ENCODE measurements around the gene BEGAIN.

BEGAIN gene

DNA sequence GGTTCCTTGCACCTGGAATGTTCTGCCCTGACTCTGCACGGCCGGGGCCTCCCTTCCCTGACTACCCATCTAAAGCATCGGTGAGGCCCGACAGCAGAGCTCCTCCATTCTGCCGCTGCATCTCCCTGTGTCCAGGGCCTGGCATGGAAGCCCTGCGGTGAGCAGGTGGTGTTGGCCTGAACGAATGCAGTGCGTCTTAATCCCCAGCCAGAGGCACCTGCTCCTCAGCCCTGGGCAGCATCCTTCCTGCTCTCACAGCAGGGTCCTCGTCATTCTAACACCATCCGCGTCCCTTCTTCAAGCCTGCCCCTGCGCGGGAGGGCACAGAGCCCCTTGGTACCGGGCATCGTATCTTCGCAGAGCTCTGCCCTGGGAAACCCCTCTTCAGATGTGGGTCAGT lies 15.4 kb downstream of the BEGAIN start:
- H3K79me2 ChIP-seq (ENCODE audit: insufficient read depth, low read length), result no peaks in the 10 kb centered on the region
- TF ChIP-seq EZH2 (IDR thresholded peaks at IDR 0.05; ENCODE audit: borderline replicate concordance, low read length), result no peak
- TF ChIP-seq, protein P1, sequence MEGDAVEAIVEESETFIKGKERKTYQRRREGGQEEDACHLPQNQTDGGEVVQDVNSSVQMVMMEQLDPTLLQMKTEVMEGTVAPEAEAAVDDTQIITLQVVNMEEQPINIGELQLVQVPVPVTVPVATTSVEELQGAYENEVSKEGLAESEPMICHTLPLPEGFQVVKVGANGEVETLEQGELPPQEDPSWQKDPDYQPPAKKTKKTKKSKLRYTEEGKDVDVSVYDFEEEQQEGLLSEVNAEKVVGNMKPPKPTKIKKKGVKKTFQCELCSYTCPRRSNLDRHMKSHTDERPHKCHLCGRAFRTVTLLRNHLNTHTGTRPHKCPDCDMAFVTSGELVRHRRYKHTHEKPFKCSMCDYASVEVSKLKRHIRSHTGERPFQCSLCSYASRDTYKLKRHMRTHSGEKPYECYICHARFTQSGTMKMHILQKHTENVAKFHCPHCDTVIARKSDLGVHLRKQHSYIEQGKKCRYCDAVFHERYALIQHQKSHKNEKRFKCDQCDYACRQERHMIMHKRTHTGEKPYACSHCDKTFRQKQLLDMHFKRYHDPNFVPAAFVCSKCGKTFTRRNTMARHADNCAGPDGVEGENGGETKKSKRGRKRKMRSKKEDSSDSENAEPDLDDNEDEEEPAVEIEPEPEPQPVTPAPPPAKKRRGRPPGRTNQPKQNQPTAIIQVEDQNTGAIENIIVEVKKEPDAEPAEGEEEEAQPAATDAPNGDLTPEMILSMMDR (IDR thresholded peaks at IDR 0.05; ENCODE audit: low read length), result no peak
- no peak overlapping the region for H2AFZ ChIP-seq (ENCODE audit: low read length)
- H3K27me3 ChIP-seq (ENCODE audit: insufficient read depth, low read length), result 0 out of 2 replicates have a peak, but pooled peaks cover 3% of the 10 kb centered on the region
- H3F3A ChIP-seq (ENCODE audit: insufficient read depth, low read length), result no peaks in the 10 kb centered on the region
- H3K27ac ChIP-seq (ENCODE audit: low read depth, low read length, poor library complexity, severe bottlenecking), result no peak overlapping the region
- H3K4me2 ChIP-seq (ENCODE audit: low read length), result no peak overlapping the region
- H3K4me1 ChIP-seq (ENCODE audit: insufficient read depth, low read length, severe bottlenecking), result no peaks in the 10 kb centered on the region
- H3K9ac ChIP-seq (ENCODE audit: low read length), result no peak overlapping the region
- no peaks in the 10 kb centered on the region for H3K9me3 ChIP-seq (ENCODE audit: low read length)
- H3K36me3 ChIP-seq (ENCODE audit: insufficient read depth, low read length), result no peaks in the 10 kb centered on the region
- H3K4me3 ChIP-seq (ENCODE audit: low read depth, low read length, poor library complexity, severe bottlenecking), result no peak overlapping the region
- H4K20me1 ChIP-seq (ENCODE audit: insufficient read depth, low read length), result no peaks in the 10 kb centered on the region
- H3K9me2 ChIP-seq (ENCODE audit: low read depth, low read length), result no peaks in the 10 kb centered on the region

DNA sequence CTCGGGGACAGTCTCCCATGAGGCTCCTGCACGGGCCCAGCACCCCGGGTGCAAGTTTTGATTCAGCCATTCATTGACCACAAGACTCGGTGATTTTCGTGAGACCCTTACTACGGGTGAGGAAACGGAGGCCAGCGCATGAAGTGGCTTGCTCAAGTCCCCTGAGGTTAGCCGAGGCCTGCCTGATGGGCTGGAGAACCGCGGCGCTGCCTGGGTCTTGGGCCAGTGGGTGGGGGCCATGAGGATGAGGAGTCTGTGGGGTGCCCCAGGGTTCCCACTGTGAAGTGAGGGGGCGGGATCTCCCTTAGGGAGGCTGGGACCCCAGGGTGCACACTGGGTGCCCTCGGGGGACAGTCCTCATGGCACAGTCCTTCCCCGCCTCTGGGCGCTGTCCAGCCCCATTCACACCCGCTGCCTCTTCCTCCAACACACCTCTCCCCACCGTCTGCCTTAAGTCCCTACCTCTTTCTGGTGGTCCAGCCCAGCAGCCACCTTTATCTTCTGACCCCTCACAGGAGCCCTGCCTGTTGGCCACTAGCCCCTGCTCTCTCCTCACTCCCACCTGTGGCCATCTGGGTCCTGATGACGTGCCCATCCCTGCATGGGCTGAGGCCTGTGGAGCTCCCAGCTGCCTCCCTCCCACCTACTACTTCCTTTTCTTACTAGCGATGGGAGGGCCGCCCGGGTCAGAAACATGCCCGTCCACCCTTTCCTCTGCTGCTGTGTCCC lies 16.3 kb downstream of the BEGAIN start:
- H2AFZ ChIP-seq (ENCODE audit: low read length), result no peak overlapping the region
- H3K9me3 ChIP-seq (ENCODE audit: low read length), result no peaks in the 10 kb centered on the region
- no peaks in the 10 kb centered on the region for H3K79me2 ChIP-seq (ENCODE audit: insufficient read depth, low read length)
- H3K9ac ChIP-seq (ENCODE audit: low read length), result no peak overlapping the region
- TF ChIP-seq, protein P1 (IDR thresholded peaks at IDR 0.05; ENCODE audit: low read length), result no peak
- no peak for TF ChIP-seq EZH2 (IDR thresholded peaks at IDR 0.05; ENCODE audit: borderline replicate concordance, low read length)
- H3K9me2 ChIP-seq (ENCODE audit: low read depth, low read length), result no peaks in the 10 kb centered on the region
- no peaks in the 10 kb centered on the region for H3K4me1 ChIP-seq (ENCODE audit: insufficient read depth, low read length, severe bottlenecking)
- no peak overlapping the region for H3K4me2 ChIP-seq (ENCODE audit: low read length)
- no peaks in the 10 kb centered on the region for H3K36me3 ChIP-seq (ENCODE audit: insufficient read depth, low read length)
- H3K27me3 ChIP-seq (ENCODE audit: insufficient read depth, low read length), result 0 out of 2 replicates have a peak, but pooled peaks cover 3% of the 10 kb centered on the region
- H3K27ac ChIP-seq (ENCODE audit: low read depth, low read length, poor library complexity, severe bottlenecking), result no peak overlapping the region
- no peaks in the 10 kb centered on the region for H4K20me1 ChIP-seq (ENCODE audit: insufficient read depth, low read length)
- H3K4me3 ChIP-seq (ENCODE audit: low read depth, low read length, poor library complexity, severe bottlenecking), result no peak overlapping the region
- no peaks in the 10 kb centered on the region for H3F3A ChIP-seq (ENCODE audit: insufficient read depth, low read length)

DNA sequence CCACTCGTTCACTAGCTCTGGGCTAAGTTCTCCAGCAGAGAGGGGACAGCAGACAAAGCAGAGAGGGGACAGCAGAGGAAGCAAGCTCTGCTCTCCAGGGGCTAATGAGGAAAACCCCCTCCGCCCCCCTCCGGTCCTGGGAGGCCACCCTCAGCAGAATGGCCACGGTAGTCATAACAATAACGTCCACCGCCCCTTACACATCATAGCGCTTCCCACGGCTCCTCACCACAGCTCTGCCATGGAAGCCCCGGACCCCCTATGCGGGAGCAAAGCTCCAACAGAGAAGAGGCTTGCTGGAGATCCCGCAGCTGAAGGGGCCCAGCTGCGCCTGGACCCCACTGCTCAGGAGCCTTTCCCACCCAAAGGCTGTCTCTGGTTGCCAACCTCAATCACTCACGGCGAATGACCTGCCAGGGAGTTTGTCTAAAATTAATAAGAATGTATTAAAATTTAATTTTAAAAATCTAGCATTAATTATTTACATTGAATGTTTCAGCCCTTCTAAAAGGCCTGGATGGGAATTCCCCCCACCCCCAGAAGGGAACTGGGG lies 17.4 kb downstream of the BEGAIN start:
- H2AFZ ChIP-seq (ENCODE audit: low read length), result no peak overlapping the region
- H3K9ac ChIP-seq (ENCODE audit: low read length), result no peak overlapping the region
- no peaks in the 10 kb centered on the region for H3K4me1 ChIP-seq (ENCODE audit: insufficient read depth, low read length, severe bottlenecking)
- 0 out of 2 replicates have a peak, but pooled peaks cover under 1% of the 10 kb centered on the region for H3K27me3 ChIP-seq (ENCODE audit: insufficient read depth, low read length)
- H3K4me3 ChIP-seq (ENCODE audit: low read depth, low read length, poor library complexity, severe bottlenecking), result no peak overlapping the region
- no peaks in the 10 kb centered on the region for H3F3A ChIP-seq (ENCODE audit: insufficient read depth, low read length)
- no peaks in the 10 kb centered on the region for H3K36me3 ChIP-seq (ENCODE audit: insufficient read depth, low read length)
- H4K20me1 ChIP-seq (ENCODE audit: insufficient read depth, low read length), result no peaks in the 10 kb centered on the region
- H3K9me3 ChIP-seq (ENCODE audit: low read length), result no peaks in the 10 kb centered on the region
- H3K27ac ChIP-seq (ENCODE audit: low read depth, low read length, poor library complexity, severe bottlenecking), result no peak overlapping the region
- TF ChIP-seq EZH2 (IDR thresholded peaks at IDR 0.05; ENCODE audit: borderline replicate concordance, low read length), result no peak
- TF ChIP-seq, protein P1 (IDR thresholded peaks at IDR 0.05; ENCODE audit: low read length), result no peak
- H3K4me2 ChIP-seq (ENCODE audit: low read length), result no peak overlapping the region
- no peaks in the 10 kb centered on the region for H3K79me2 ChIP-seq (ENCODE audit: insufficient read depth, low read length)
- H3K9me2 ChIP-seq (ENCODE audit: low read depth, low read length), result no peaks in the 10 kb centered on the region

Data from OCI-LY1 (cell line).